Uterus (tissue), 2 donors: ENCODE results near the gene ACAD8.

ENCODE experiments used
- POLR2A ChIP-seq, 2 donors: fragments of 450-650 bp; IDR thresholded peaks; one replicate each; pipeline ENCODE4 v1.6.1; 2016; ENCODE audit warnings: antibody characterized with exemption in 2 of 2, mild to moderate bottlenecking in 1 of 2, moderate library complexity in 1 of 2
- TF ChIP-seq, protein P1 (sequence below), 4 experiments: fragments of 200-600 bp in 2 of 4; fragments of 450-650 bp in 2 of 4; sonication (generic) in 2 of 4; IDR thresholded peaks; one replicate each; pipeline ENCODE4 v1.5.1; 2016 to 2019; ENCODE audit warnings: antibody characterized with exemption in 4 of 4, mild to moderate bottlenecking in 2 of 4, moderate library complexity in 1 of 4

DNA sequence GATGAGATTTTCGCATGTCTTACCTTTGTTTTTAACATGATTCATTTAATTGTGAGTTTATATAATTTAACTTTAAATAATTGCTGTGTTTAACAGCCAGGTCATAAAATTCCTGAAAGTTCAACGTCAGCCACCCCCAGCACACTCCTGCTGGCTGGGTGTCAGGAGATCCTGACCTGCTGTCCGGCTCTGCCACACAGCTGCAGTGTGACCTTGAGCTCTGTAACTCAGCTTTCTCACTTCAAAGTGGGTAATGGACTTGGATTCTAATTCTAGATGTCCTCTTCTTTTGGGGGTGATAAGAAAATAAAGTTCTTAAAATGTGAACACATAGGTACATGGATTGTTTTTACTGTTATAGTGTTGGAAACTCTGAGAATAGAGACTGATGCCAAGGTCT lies 18.0 kb upstream of the ACAD8 start:
- TF ChIP-seq, protein P1, sequence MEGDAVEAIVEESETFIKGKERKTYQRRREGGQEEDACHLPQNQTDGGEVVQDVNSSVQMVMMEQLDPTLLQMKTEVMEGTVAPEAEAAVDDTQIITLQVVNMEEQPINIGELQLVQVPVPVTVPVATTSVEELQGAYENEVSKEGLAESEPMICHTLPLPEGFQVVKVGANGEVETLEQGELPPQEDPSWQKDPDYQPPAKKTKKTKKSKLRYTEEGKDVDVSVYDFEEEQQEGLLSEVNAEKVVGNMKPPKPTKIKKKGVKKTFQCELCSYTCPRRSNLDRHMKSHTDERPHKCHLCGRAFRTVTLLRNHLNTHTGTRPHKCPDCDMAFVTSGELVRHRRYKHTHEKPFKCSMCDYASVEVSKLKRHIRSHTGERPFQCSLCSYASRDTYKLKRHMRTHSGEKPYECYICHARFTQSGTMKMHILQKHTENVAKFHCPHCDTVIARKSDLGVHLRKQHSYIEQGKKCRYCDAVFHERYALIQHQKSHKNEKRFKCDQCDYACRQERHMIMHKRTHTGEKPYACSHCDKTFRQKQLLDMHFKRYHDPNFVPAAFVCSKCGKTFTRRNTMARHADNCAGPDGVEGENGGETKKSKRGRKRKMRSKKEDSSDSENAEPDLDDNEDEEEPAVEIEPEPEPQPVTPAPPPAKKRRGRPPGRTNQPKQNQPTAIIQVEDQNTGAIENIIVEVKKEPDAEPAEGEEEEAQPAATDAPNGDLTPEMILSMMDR (IDR thresholded peaks at IDR 0.05): no peak
- no peak for TF ChIP-seq POLR2A (IDR thresholded peaks at IDR 0.05)
